ENCODE results near the gene FRYL.
"Not testable (repeated sequence)": the region's sequence is repeated elsewhere in the genome, so short reads cannot be mapped to it uniquely, and the experiment has no call there.

Gene FRYL

DNA sequence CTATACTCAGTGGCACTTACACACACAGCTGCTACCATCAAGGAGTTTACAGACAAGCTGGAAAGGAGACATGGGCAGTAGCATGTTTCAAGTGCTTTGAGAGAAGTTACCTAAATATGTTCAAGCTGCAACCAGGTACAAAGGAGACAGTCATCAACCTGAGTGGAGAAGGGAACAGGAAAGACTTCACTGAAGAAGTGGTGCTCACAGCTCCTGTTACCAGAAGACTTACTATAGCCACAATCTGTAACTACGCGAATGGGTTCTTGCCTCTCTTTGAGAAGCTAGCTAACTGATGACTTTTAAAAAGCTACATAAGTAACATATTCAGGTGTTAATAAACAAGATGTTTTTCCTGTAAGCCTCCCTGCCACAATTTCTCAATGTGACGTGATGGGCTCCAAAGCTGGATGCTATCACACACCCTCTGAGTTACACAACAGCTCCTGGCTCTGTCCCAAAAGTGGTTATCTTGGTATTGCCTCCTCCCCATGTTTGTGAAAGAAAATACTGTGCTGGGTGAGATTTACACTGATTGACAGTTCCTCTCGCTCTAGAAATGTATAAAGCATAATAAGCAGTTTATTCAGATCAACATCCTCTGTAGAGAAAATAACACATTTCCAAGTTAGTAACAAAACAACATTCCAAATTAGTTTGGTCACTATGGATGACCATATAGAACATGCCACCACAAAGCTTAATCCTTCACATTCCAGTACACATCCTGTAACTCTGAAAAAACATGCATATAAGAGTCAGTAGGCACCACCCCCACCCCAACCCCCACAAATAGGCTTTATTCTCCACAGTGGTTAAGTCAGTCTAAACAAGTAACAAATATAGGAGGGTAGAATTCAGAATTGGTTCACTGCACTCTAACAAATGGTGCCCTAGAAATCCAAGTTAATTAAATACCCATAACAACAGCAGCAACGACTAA is 81.8 kb downstream of the FRYL start:
- DNase-seq (ENCODE audit: low read depth in 2 of 2) = no peak

DNA sequence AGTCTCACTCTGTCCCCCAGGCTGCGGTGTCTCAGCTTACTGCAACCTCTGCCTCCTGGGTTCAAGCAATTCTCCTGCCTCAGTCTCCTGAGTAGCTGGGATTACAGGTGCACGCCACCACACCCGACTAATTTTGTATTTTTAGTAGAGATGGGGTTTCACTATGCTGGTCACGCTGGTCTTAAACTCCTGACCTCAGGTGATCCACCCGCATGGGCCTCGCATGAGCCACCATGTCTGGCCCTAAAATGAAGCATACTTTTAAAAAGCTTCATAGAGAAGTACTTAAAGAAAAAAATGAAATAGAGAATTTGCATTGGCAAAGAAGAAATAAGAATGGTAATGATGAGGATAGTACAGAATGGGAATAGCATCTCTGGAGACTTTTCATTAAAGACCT is 82.6 kb downstream of the FRYL start:
- DNase-seq (ENCODE audit: low read depth in 2 of 2) = not testable (repeated sequence)

GRCh38 chr4:48694824-48695223 is 85.3 kb downstream of the FRYL start:
- no peak for DNase-seq (ENCODE audit: low read depth in 2 of 2)

DNA sequence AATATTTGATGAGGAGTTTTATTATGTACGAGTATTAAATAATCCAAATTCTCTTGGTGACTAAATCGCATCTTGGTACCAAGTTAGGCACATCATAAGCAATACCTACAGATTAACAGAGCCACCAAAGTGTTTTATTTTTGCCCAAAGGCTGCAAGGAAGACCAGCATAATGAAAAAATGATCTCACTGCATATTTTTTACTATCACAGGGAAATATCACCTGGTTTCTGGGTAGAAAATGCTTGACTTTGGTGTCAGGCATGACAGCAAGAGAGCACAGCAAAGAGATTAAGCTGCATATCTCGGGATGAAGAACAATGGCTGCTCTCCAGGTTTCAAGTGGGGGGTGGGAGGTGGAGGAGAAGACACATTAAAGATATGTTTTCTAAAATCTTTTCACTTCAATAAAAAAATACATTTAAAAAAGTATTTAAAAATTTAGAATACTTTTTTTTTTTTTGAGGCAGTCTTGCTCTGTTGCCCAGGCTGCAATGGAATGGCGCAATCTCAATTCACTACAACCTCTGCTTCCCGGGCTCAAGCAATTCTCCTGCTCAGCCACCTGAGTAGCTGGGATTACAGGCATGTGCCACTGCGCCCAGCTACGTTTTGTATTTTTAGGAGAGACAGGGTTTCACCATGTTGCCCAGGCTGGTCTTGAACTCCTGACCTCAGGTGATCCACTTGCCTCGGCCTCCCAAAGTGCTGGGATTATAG is 86.1 kb downstream of the FRYL start:
- DNase-seq (ENCODE audit: low read depth in 2 of 2) = no peak

- DNase-seq (ENCODE audit: low read depth in 2 of 2) = no peak
Measured at GRCh38 chr4:48692897-48693296, 87.2 kb downstream of the FRYL start.

DNA sequence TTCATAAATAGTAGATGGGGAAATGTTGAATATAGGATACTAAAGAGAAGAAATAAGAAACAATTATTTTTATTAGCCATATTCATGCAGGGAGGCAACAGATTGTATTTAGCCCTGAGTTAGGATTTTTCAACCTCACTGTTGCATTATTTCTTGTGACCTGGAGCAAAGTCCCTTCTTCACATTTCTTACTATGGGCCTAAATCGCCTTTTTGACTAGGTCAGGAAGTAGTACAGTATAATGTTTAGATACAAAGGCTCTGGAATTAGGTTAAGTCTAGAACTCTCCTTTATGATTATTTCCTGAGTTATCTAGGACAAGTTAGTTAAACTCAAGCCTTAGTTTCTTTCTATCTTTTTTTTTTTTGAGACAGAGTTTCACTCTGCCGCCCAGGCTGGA is 88.0 kb downstream of the FRYL start:
- no peak for DNase-seq (ENCODE audit: low read depth in 2 of 2)

GRCh38 chr4:48688953-48689352 is 91.1 kb downstream of the FRYL start:
- no peak for DNase-seq (ENCODE audit: low read depth in 2 of 2)

GRCh38 chr4:48687313-48688051 is 92.6 kb downstream of the FRYL start:
- no peak for DNase-seq (ENCODE audit: low read depth in 2 of 2)

DNA sequence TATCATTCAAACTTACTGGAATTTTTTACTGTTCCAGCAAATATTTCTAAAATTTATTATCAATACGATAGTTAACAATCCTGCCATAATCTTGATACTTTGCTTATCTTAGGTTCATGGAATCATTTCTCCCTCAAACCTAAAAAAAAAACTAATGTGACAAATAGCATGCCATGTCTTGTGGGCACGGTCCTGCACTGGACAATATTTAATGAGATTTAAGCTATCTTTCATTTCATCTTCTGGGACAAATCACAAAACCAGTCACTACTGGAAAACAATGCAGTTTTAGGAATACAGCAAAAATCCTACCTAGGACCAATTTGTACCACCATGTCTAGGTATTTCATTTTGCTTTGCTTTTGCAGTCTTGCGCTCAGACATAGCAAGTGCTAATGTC is 93.7 kb downstream of the FRYL start:
- DNase-seq (ENCODE audit: low read depth in 2 of 2) = no peak

- no peak for DNase-seq (ENCODE audit: low read depth in 2 of 2)
Measured at GRCh38 chr4:48683784-48684666, 96.1 kb downstream of the FRYL start.

- DNase-seq (ENCODE audit: low read depth in 2 of 2) = not testable (repeated sequence)
Measured at GRCh38 chr4:48682870-48683269, 97.2 kb downstream of the FRYL start.

DNA sequence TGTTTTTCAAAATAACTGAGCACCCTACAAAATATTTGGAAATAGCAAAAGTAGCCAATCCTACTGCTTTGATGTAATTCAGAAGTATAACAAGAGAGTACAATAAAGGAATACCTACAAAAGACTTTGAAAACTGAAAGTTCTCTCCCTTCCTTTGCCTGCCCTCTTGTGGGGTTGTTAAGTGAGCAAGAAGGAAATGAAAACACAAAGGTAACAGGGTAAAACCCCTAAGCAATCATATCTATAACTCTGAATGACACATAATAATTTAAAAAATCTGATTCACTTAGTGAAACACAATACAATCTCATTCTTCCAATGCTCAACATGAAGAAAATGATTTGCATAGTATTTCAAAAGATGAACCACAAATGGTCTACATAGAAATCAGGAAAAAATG is 98.2 kb downstream of the FRYL start:
- no peak for DNase-seq (ENCODE audit: low read depth in 2 of 2)

GRCh38 chr4:48680848-48681568 is 99.1 kb downstream of the FRYL start:
- no peak for DNase-seq (ENCODE audit: low read depth in 2 of 2)

DNA sequence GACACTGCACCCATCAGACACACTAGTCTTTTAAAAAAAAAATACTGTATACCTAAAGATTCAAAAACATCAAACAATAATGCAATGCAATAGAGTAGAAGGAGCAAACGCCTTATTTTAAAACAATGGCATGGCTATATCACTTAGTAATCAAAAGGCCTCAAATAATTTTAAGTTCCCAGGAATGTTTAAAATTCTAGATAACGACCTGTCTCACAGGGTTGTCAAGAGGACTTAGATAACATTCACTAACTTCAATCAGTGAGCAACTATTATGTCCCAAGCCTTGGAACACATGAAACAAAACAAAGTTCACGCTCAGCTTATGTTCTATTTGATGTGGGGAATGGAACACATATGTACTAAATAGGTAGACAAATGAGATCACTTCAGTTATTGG is 106.5 kb downstream of the FRYL start:
- DNase-seq (ENCODE audit: low read depth in 2 of 2) = no peak

DNA sequence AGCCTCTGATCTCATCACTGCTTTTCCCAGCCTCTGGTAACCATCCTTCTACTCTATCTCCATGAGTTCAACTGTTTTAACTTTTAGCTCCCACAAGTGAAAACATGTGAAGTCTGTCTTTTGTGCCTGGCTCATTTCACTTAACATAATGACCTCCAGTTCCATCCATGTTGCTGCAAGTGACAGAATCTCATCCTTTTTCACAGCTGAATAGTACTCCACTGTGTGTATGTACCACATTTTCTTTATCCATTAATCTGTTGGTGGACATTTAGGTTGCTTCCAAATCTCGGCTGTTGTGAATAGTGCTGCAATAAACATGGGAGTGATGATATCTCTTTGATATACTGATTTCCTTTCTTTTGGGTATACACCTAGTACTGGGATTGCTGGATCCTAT is 109.5 kb downstream of the FRYL start:
- DNase-seq (ENCODE audit: low read depth in 2 of 2) = no peak

- no peak for DNase-seq (ENCODE audit: low read depth in 2 of 2)
Measured at GRCh38 chr4:48669086-48669485, 111.0 kb downstream of the FRYL start.

DNA sequence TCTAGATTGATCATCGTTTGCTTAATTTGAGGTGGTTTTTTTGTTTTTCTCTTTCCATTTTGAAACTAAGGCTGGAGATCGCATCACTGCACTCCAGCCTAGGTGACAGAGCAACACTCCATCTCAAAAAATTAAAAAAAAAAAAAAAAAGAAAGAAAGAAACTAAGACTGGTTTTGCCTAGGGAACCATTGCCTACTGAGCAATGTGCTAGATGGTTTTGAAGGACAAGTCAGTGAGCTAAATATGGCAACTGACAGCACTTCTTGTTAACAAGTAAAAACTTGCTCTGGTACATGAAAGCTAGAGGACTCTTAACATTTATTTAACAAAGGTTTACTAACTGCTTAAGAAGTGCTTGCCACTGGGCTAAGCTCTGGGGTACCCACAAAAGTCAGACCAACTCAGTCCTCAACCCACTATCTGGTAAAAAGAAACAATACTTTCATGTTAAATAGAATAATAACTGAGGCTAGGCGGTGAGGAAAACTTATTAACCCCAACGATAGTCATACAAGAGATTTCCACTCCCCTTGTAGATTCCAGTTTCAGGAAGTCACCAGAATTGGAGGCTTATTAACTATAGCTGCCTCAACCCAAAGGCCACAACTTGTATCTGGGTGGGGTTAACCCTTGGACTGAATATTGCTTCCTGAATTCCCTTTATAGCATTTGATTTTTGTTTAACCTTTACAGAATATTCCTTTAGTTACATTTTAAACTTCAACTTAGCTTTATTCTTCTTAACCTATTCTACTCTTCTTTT is 111.6 kb downstream of the FRYL start:
- DNase-seq (ENCODE audit: low read depth in 2 of 2) = no peak

DNA sequence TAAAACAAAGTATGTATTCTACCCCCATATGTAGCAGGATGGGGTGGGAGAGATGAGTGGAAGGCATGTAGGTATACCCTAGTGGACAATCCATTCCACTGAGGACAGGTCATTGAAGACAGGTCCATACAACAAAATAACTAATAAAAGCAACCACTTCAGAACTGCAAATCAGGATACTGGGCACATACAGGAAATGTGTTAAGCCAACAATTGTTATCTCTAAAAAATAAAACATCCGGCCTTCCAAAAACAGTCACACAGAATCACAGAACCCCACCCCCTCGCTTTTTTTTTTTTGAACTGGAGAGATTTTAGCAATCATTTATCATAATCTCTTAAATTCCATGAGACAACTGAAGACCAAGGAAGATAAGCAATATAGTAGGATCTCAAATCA is 112.9 kb downstream of the FRYL start:
- DNase-seq (ENCODE audit: low read depth in 2 of 2) = no peak

DNA sequence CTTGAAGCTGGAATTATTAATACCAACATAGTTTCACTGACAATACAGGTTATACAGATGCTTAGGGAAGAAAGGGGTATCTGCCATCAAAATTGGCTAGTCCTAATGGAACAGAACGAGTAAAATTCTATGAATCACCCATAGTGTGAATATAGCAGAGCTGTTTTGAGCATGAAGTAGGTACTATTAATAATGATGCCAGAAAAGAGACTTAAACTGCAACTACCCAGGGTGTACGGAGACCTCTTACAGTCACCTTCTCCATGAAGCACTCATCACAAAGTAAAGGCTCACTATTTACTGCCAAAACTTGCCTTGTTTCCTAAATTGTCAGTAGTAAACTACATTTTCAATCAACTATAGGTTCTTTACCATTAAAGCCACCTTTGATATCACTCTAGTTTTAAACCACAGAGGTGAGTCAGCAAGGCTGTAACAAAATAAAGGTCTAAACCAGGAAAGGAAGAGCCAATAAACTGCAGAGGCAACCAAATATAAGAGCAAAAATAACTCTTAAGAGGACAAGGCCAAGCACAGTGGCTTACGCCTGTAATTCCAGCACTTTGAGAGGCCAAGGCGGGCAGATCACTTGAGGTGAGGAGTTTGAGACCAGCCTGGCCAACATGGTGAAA is 114.4 kb downstream of the FRYL start:
- no peak for DNase-seq (ENCODE audit: low read depth in 2 of 2)
